ENCODE results near the gene NRL.

The NRL gene

DNA sequence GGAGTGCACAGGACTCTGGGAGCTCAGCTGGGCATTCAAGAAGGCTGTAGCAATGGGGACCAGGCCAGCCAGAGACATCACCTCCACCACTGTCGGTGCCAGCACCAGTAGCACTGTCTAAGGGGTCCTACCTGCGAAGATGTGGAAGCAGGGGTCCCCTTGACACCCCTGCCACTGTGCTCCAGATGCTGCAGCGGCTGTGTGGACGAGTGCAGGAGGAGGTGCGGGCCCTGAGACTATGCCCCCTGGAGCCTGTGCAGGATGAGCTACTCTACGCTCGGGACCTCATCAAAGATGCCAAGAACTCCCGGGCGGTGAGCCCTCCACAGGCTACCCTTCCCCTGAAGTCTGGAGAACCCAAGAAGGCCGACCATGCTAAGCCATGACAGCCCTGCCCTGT lies 54.3 kb downstream of the NRL start:
- TF ChIP-seq, protein P1, sequence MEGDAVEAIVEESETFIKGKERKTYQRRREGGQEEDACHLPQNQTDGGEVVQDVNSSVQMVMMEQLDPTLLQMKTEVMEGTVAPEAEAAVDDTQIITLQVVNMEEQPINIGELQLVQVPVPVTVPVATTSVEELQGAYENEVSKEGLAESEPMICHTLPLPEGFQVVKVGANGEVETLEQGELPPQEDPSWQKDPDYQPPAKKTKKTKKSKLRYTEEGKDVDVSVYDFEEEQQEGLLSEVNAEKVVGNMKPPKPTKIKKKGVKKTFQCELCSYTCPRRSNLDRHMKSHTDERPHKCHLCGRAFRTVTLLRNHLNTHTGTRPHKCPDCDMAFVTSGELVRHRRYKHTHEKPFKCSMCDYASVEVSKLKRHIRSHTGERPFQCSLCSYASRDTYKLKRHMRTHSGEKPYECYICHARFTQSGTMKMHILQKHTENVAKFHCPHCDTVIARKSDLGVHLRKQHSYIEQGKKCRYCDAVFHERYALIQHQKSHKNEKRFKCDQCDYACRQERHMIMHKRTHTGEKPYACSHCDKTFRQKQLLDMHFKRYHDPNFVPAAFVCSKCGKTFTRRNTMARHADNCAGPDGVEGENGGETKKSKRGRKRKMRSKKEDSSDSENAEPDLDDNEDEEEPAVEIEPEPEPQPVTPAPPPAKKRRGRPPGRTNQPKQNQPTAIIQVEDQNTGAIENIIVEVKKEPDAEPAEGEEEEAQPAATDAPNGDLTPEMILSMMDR (IDR thresholded peaks at IDR 0.05; ENCODE audit: unreplicated experiment in 3 of 3), result no peak
- no peaks in the 10 kb centered on the region for H3K36me3 Mint-ChIP-seq (ENCODE audit: low read depth)
- H3K27ac Mint-ChIP-seq, result no peak overlapping the region
- peaks cover 5% of the 10 kb centered on the region for H3K4me1 Mint-ChIP-seq
- H3K4me3 Mint-ChIP-seq, result no peak overlapping the region
- no peaks in the 10 kb centered on the region for H3K9me3 Mint-ChIP-seq
- peaks cover 9% of the 10 kb centered on the region for H3K27me3 Mint-ChIP-seq (ENCODE audit: low read depth)

DNA sequence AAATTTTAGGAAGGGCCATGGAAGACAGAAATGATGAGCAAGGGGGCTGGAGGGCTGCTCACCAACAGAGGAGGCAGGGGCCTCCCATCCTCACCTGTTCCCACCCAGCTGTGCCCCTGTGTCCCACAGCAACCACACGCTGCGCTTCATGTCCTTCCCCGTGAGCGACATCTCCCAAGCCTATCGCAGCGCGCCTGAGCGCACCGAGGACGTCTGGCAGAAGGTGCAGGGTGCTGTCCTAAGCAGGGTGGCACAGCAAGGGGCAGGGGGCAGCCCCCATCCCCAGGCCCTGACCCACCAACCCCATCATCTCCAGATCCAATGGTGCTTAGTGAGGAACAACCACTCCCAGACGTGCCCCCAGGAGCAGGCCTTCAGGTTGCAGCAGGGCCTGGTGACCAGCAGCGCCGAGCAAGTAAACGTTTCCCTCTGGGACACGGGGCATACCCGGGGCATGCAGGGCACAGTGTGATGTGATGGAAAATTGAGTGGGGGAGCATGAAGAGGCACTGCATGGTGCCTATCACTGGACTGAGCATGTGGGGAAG lies 54.8 kb downstream of the NRL start:
- H3K4me1 Mint-ChIP-seq, result peaks cover 5% of the 10 kb centered on the region
- H3K27ac Mint-ChIP-seq, result no peak overlapping the region
- no peaks in the 10 kb centered on the region for H3K36me3 Mint-ChIP-seq (ENCODE audit: low read depth)
- H3K4me3 Mint-ChIP-seq, result no peak overlapping the region
- H3K27me3 Mint-ChIP-seq (ENCODE audit: low read depth), result peaks cover 11% of the 10 kb centered on the region
- H3K9me3 Mint-ChIP-seq, result no peaks in the 10 kb centered on the region
- TF ChIP-seq, protein P1 (IDR thresholded peaks at IDR 0.05; ENCODE audit: unreplicated experiment in 3 of 3), result no peak

DNA sequence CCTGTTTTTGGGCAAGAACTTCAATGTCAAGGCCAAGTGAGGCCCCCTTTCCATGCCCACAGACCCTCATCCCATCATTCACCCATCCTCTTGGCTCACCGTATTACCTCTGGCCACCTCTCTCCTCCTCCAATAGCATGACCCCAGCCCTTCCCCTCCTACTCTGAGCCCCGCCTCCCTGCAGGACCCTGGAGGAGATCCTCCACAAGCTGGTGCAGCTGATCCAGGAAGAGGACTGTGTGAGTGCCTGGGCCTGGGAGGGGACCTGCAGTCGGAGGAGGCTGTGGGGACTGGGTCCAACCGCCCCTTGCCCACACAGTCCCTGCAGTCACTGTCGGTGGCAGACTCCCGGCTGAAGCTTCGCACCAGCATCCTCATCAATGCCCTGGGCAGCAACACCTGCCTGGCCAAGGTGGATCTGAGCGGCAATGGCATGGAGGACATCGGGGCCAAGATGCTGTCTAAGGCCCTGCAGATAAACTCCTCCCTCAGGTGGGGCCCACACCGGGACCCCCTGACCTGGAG lies 55.7 kb downstream of the NRL start:
- H3K4me3 Mint-ChIP-seq, result no peak overlapping the region
- no peak overlapping the region for H3K27ac Mint-ChIP-seq
- H3K27me3 Mint-ChIP-seq (ENCODE audit: low read depth), result peaks cover 14% of the 10 kb centered on the region
- TF ChIP-seq, protein P1 (IDR thresholded peaks at IDR 0.05; ENCODE audit: unreplicated experiment in 3 of 3), result no peak
- H3K4me1 Mint-ChIP-seq, result peaks cover 5% of the 10 kb centered on the region
- no peaks in the 10 kb centered on the region for H3K36me3 Mint-ChIP-seq (ENCODE audit: low read depth)
- H3K9me3 Mint-ChIP-seq, result no peaks in the 10 kb centered on the region

DNA sequence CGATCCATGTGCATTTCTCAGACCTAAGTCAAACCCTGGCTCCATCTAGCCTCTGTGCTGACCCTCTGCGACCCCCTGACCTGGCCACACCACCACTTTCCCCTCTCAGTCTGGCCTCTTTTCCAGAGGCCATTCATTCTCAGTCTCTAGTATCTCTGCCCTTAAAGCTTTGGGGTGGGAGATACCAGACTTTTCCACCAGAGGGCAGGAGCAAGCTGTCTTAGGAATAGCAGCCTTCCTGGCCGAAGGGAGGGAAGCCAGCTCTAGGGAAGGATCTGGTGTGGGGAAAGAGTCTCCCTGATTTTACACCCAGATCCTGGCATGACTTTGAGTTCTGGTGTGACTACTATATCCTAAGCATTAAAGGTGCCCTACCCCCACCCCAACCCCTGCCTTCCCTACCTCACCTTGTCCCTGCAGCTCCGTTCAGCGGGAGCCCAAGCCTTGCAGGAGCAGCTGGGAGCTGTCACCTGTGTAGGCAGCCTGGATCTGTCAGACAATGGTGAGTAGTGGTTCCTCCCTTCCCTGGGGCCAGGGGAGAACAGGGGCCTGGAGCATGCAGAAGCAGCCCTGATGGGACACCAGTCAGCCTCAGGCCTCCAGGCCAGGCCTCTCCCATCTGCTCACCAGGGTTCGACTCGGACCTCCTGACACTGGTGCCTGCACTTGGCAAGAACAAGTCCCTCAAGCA lies 56.3 kb downstream of the NRL start:
- H3K4me1 Mint-ChIP-seq, result peaks cover 5% of the 10 kb centered on the region
- no peaks in the 10 kb centered on the region for H3K36me3 Mint-ChIP-seq (ENCODE audit: low read depth)
- H3K4me3 Mint-ChIP-seq, result peak overlapping the region; percentile 20 to 45 (median 26)
- peak overlapping the region; percentile 11 to 54 (median 27) for H3K27ac Mint-ChIP-seq
- H3K27me3 Mint-ChIP-seq (ENCODE audit: low read depth), result peaks cover 20% of the 10 kb centered on the region
- TF ChIP-seq, protein P1 (IDR thresholded peaks at IDR 0.05; ENCODE audit: unreplicated experiment in 3 of 3), result peak; percentile 74 to 79 (median 77)
- H3K9me3 Mint-ChIP-seq, result no peaks in the 10 kb centered on the region

DNA sequence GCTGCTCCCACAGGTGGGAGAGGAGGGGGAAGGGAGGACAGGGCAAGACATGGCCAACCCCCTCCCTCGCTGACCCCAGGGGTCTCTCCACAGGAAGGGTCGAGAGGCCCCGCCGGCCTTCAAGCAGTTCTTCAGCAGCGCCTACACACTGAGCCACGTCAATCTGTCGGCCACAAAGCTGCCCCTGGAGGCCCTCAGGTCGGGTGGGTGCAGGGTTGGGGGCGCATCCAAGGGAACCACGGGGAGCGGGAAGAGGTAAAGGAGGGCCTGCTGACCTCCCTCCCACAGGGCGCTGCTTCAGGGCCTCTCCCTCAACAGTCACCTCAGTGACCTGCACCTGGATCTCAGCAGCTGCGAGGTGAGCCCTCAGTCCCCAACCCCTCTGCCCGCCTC lies 56.9 kb downstream of the NRL start:
- Mint-ChIP-seq H3K27me3 (ENCODE audit: low read depth) (peaks cover 26% of the 10 kb centered on the region), H3K36me3 (ENCODE audit: low read depth) (no peaks in the 10 kb centered on the region), H3K27ac (peak overlapping the region; percentile 11 to 54 (median 27)), H3K9me3 (no peaks in the 10 kb centered on the region), H3K4me3 (peak overlapping the region in 1 of 3 experiments; percentile 45), H3K4me1 (peaks cover 7% of the 10 kb centered on the region)
- TF ChIP-seq, protein P1 (IDR thresholded peaks at IDR 0.05; ENCODE audit: unreplicated experiment in 3 of 3), result no peak

Data from nephron (organoid).